Midbrain (tissue), 1 donor: ENCODE measurements around the gene CSN1S1.
"Not testable (repeated sequence)": the region's sequence is repeated elsewhere in the genome, so short reads cannot be mapped to it uniquely, and the experiment has no call there.

Source experiments
- DNase-seq: peaks from one replicate; lab custom pipeline; 2025; lab: John Stamatoyannopoulos, UW

CSN1S1 gene

GRCh38 chr4:69930768-69931167 lies at the start of gene CSN1S1:
Gene CSN1S1, plus strand, starts transcription at chr4:69931068. Its CDS starts 1,488 bp downstream, at chr4:69932556.
- no peak for DNase-seq

- peak; percentile 63 for DNase-seq
Measured at GRCh38 chr4:69881173-69881773, 49.6 kb upstream of the CSN1S1 start.

GRCh38 chr4:69882150-69882549 lies 48.7 kb upstream of the CSN1S1 start:
- DNase-seq = no peak

GRCh38 chr4:69888336-69888735 lies 42.5 kb upstream of the CSN1S1 start:
- DNase-seq = no peak

- DNase-seq = no peak
Measured at GRCh38 chr4:69894186-69894585, 36.7 kb upstream of the CSN1S1 start.

- DNase-seq = no peak
Measured at GRCh38 chr4:69894721-69895120, 36.1 kb upstream of the CSN1S1 start.

GRCh38 chr4:69896530-69897116 lies 34.2 kb upstream of the CSN1S1 start:
- no peak for DNase-seq

GRCh38 chr4:69907151-69907550 lies 23.7 kb upstream of the CSN1S1 start:
- DNase-seq = no peak

GRCh38 chr4:69909195-69909594 lies 21.7 kb upstream of the CSN1S1 start:
- DNase-seq = no peak

GRCh38 chr4:69910016-69910782 lies 20.7 kb upstream of the CSN1S1 start:
- no peak for DNase-seq

GRCh38 chr4:69920874-69921273 lies 10.0 kb upstream of the CSN1S1 start:
- DNase-seq = no peak

GRCh38 chr4:69923782-69924410 lies 7.0 kb upstream of the CSN1S1 start:
- DNase-seq = not testable (repeated sequence)

- no peak for DNase-seq
Measured at GRCh38 chr4:69934150-69934549, 3.3 kb downstream of the CSN1S1 start.

GRCh38 chr4:69936566-69936965 lies 5.7 kb downstream of the CSN1S1 start:
- DNase-seq = no peak

- no peak for DNase-seq
Measured at GRCh38 chr4:69951602-69952001, 20.7 kb downstream of the CSN1S1 start.

GRCh38 chr4:69957209-69957608 lies 26.3 kb downstream of the CSN1S1 start:
- DNase-seq = no peak

- DNase-seq = no peak
Measured at GRCh38 chr4:69965628-69966027, 34.8 kb downstream of the CSN1S1 start, which contains the start of gene CSN2. Gene CSN2, minus strand, starts transcription at chr4:69965728. Its CDS starts 4,733 bp downstream, at chr4:69960995.

GRCh38 chr4:69970071-69970470 lies 39.2 kb downstream of the CSN1S1 start:
- DNase-seq = no peak

- DNase-seq = no peak
Measured at GRCh38 chr4:69974631-69975030, 43.8 kb downstream of the CSN1S1 start.

- no peak for DNase-seq
Measured at GRCh38 chr4:69977582-69977981, 46.7 kb downstream of the CSN1S1 start.

- DNase-seq = no peak
Measured at GRCh38 chr4:69984030-69984443, 53.2 kb downstream of the CSN1S1 start.

- no peak for DNase-seq
Measured at GRCh38 chr4:69986663-69987062, 55.8 kb downstream of the CSN1S1 start.

GRCh38 chr4:69991016-69991415 lies 60.1 kb downstream of the CSN1S1 start:
- no peak for DNase-seq
